ENCODE results near the gene GLRX5.
"Not testable (repeated sequence)": the region's sequence is repeated elsewhere in the genome, so short reads cannot be mapped to it uniquely, and the experiment has no call there.

The GLRX5 gene

GRCh38 chr14:95562892-95563685, 28.2 kb downstream of the GLRX5 start:
- DNase-seq = no peak

GRCh38 chr14:95564060-95564459, 29.2 kb downstream of the GLRX5 start:
- DNase-seq = no peak

GRCh38 chr14:95569440-95569839, 34.6 kb downstream of the GLRX5 start:
- DNase-seq = no peak

- DNase-seq = no peak
Observed at GRCh38 chr14:95573313-95573712, 38.5 kb downstream of the GLRX5 start.

- DNase-seq = no peak
Observed at GRCh38 chr14:95575840-95576473, 41.1 kb downstream of the GLRX5 start.

- DNase-seq = no peak
Observed at GRCh38 chr14:95577067-95577800, 42.4 kb downstream of the GLRX5 start.

- no peak for DNase-seq
Observed at GRCh38 chr14:95577870-95578269, 43.0 kb downstream of the GLRX5 start.

- DNase-seq = not testable (repeated sequence)
Observed at GRCh38 chr14:95583836-95584617, 49.2 kb downstream of the GLRX5 start.

- DNase-seq = no peak
Observed at GRCh38 chr14:95585953-95586620, 51.2 kb downstream of the GLRX5 start.

GRCh38 chr14:95591182-95591581, 56.3 kb downstream of the GLRX5 start:
- not testable (repeated sequence) for DNase-seq
